ENCODE data around the gene PTPRT. TPM values are rescaled to one million over a fixed set of nuclear protein-coding genes. Genes with fewer than 3 reads are reported as not detected.

PTPRT gene
- total RNA-seq, 1 experiment from 2014 or later, result 0.13 TPM

GRCh38 chr20:42598581-42598980 is 591.1 kb downstream of the PTPRT start:
- Histone ChIP-seq H4K8ac (replicated peaks; ENCODE audit: insufficient read length, low read depth, low read length) (no peak overlapping the region), H3K79me1 (ENCODE audit: insufficient read depth, low read depth, low read length, poor library complexity, severe bottlenecking) (no peaks in the 10 kb centered on the region), H4K20me1 (ENCODE audit: control insufficient read depth, insufficient read depth, insufficient read length) (no peaks in the 10 kb centered on the region), H2BK120ac (ENCODE audit: low read depth, low read length, poor library complexity, severe bottlenecking) (no peak overlapping the region), H2AFZ (ENCODE audit: low read length) (no peak overlapping the region), H3K9me3 (ENCODE audit: control insufficient read depth, low read depth, low read length) (peaks cover 5% of the 10 kb centered on the region), H2BK5ac (ENCODE audit: insufficient read length, low read length) (no peak overlapping the region), H3K23me2 (ENCODE audit: insufficient read length, low read depth, low read length, poor library complexity, severe bottlenecking) (no peaks in the 10 kb centered on the region), H2AK5ac (ENCODE audit: insufficient read length, low read length) (no peak overlapping the region), H3K18ac (ENCODE audit: insufficient read length, low read depth, low read length) (no peak overlapping the region), H2BK12ac (ENCODE audit: insufficient read length, low read depth, low read length) (no peak overlapping the region), H3T11ph (ENCODE audit: low read length) (no peak overlapping the region), H3K56ac (ENCODE audit: insufficient read length, low read depth, low read length) (no peak overlapping the region), H3K4me2 (ENCODE audit: insufficient read depth, insufficient read length, low read length) (no peak overlapping the region), H4K91ac (ENCODE audit: insufficient read length, low read depth, low read length) (no peak overlapping the region), H2BK15ac (ENCODE audit: low read depth, low read length) (no peak overlapping the region), H3K4me1 (ENCODE audit: insufficient read depth, low read length) (no peaks in the 10 kb centered on the region), H3K14ac (ENCODE audit: insufficient read depth, low read length) (no peak overlapping the region), H3K27me3 (ENCODE audit: insufficient read depth, low read length) (no peaks in the 10 kb centered on the region), H3K9ac (ENCODE audit: extremely low read depth, insufficient read length, low read length) (no peak overlapping the region), H4K5ac (ENCODE audit: insufficient read length, low read depth, low read length) (no peak overlapping the region), H3K4ac (ENCODE audit: low read depth, low read length) (no peak overlapping the region), H3K79me2 (ENCODE audit: insufficient read depth, low read length) (no peaks in the 10 kb centered on the region), H2BK20ac (ENCODE audit: low read depth, low read length, poor library complexity, severe bottlenecking) (no peak overlapping the region), H3K23ac (ENCODE audit: insufficient read length, low read depth, low read length) (no peak overlapping the region), H3K27ac (ENCODE audit: insufficient read length, low read depth, low read length) (no peak overlapping the region)
- no peak overlapping the region for H3K4me3 Mint-ChIP-seq
- H3K4me1 Mint-ChIP-seq, result peaks cover 0 to 2% of the 10 kb centered on the region in 2 experiments; a peak in 1 of 4 replicates
- no peaks in the 10 kb centered on the region; a peak in 1 of 5 replicates for H3K9me3 Mint-ChIP-seq
- DNase-seq, result no peak
- H3K36me3 Mint-ChIP-seq (ENCODE audit: insufficient read depth in 1 of 3, low read depth in 3 of 3), result no peaks in the 10 kb centered on the region
- peaks cover 5% of the 10 kb centered on the region for H3K27me3 Mint-ChIP-seq (ENCODE audit: low read depth)
- H3K27ac Mint-ChIP-seq, result no peak overlapping the region
- no CpG with 5 or more reads among the region's 5 CpGs for WGBS (ENCODE audit: extremely low coverage, insufficient read length, low lambda C conversion rate)
- TF ChIP-seq CTCF (conservative IDR thresholded peaks at IDR 0.05), result no peak
